HL-60 (cell line): ENCODE results near the gene KRTAP5-5.

Experiments
- CTCF ChIP-seq: IDR thresholded peaks from one replicate; pipeline ENCODE4 v1.5.1; 2011; ENCODE audit warnings: low read length, control low read depth, inconsistent platforms; ENCODE audit not compliant: insufficient read depth
- POLR2AphosphoS5 ChIP-seq: IDR thresholded peaks from 2 replicates; pipeline ENCODE4 v1.6.1; 2012; ENCODE audit warnings: low read depth

GRCh38 chr11:1640076-1640946, 10.7 kb downstream of the KRTAP5-5 start:
- TF ChIP-seq CTCF (peak; percentile 71), POLR2AphosphoS5 (no peak)
